Measurements from ENCODE around the gene XAGE1B. TPM values are rescaled to one million over a fixed set of nuclear protein-coding genes. Genes with fewer than 3 reads are reported as not detected.
A peak's percentile ranks its signal among the peaks of the same experiment; 100 is the strongest.
"Not testable (repeated sequence)": the region's sequence is repeated elsewhere in the genome, so short reads cannot be mapped to it uniquely, and the experiment has no call there.

XAGE1B gene
- polyA plus RNA-seq (2014; cell fraction: cytosol; rRNA removed), result 1.8 and 2.3 TPM in 2 replicates
- polyA plus RNA-seq (2014; cell fraction: nucleus; rRNA removed), result 1.1 TPM in 1 of 2 replicates, not detected in the other

- not testable (repeated sequence) for DNase-seq (ENCODE audit: low spot score)
These were observed at the start of gene XAGE1B for GRCh38 chrX:52516987-52517325. TSS of gene XAGE1B (minus strand) at chrX:52517063. CDS start at chrX:52515527, 1,536 bp downstream.

GRCh38 chrX:52563105-52563504, 46.2 kb upstream of the XAGE1B start:
- DNase-seq (ENCODE audit: low spot score), result no peak

DNA sequence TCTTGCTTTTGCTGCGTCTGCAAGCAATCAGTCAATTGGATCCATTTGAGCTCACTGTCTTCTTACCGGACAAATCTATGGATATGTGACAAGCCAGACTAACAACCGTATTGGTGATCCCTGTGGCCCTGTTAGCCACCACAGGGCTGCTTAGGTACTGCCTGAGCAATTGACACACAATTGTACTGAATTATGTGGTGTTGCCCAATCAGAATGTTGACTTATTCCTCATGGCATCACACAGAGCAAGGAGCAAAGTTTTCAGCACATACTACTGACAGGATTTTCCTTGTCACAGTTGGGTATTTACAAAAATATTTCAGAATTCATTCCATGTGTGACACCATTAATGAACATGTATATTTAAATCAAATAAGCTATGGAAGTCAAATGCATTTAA, 41.3 kb upstream of the XAGE1B start:
- DNase-seq (ENCODE audit: low spot score), result no peak

DNA sequence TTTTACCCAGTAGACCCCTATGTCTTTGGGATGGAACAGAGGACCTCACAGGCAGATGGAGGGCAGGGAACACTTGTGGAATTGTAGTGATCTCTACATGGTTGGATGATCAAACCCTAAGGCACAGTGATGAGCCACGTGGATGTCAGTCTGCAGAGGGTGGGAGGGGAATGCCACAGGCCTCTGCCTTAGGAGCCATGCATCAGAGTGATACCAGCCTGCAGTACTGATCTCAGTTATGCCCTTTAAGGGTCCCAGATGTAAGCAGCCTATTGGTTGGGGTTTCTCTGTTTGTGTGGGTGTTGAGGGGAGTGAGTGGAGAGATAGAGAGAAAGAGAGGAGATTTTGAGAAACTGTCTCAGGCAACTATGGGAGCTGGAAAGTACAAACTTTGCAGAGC, 39.9 kb upstream of the XAGE1B start:
- no peak for DNase-seq (ENCODE audit: low spot score)

- DNase-seq (ENCODE audit: low spot score), result no peak
These were observed 37.3 kb upstream of the XAGE1B start for GRCh38 chrX:52553995-52554642.

- peak; percentile 5 for DNase-seq (ENCODE audit: low spot score)
These were observed 31.9 kb upstream of the XAGE1B start for GRCh38 chrX:52548769-52549168.

GRCh38 chrX:52544147-52544840, 27.4 kb upstream of the XAGE1B start:
- no peak for DNase-seq (ENCODE audit: low spot score)

DNA sequence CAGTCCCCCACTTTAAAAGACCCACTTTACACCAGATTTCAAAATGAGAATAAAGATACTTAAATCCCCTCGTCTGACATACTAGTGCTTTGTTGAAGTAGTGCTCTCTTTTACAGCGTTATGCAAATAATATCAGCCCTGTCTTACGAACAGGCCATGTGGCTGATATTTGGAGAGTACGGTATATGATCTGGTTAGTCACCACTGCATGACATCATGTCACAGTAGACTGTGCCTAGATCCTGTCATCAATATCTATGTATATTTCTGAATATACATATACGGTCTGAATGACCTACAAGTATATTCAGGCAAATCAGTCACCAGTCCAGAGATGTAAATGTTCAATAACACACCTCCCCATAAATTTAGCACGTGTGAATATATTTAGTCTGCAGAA, 25.4 kb upstream of the XAGE1B start:
- DNase-seq (ENCODE audit: low spot score), result no peak

GRCh38 chrX:52541051-52541450, 24.2 kb upstream of the XAGE1B start:
- DNase-seq (ENCODE audit: low spot score), result not testable (repeated sequence)

- DNase-seq (ENCODE audit: low spot score), result not testable (repeated sequence)
These were observed 515 bp downstream of the XAGE1B start for GRCh38 chrX:52516110-52516986.

- DNase-seq (ENCODE audit: low spot score), result not testable (repeated sequence)
These were observed 5.7 kb downstream of the XAGE1B start for GRCh38 chrX:52511126-52511525.

DNA sequence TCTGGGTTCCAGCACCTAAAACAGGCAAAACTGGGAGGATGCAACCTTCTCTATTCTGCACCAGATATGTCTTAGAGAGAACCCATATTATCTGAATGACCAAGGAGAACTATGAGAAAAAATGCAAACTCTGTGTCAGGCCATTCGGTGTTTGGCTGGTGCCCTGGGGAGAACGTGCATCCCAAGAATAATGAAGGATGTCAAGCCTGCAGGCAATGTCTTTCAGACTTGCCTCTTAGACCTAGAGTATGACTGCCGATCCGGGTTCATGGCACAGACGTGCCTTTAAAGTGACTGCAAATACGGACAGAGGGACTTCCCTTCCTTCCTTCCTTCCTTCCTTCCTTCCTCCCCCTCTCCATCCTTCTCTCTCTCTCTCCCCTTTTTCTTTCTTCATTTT, 6.9 kb downstream of the XAGE1B start:
- DNase-seq (ENCODE audit: low spot score), result no peak

DNA sequence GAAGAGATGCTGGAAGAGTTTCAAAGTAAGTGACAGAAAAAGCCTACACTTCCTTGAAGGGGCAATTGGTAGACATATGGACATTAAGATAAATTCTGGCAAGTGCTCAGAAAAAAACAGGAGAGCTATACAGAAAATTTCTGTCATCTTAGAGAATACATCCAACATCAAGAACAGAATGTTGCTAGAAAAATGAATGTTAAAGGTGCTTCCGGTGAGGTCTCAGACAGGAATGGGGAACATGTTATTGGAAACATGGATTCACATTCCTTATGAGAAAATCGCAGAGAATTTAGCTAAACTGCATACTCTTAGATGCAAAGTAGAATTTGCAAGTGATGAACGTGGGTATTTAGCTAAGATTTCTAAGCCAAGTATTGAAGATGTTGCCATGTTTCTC, 9.5 kb downstream of the XAGE1B start:
- DNase-seq (ENCODE audit: low spot score), result no peak

- no peak for DNase-seq (ENCODE audit: low spot score)
These were observed 12.3 kb downstream of the XAGE1B start for GRCh38 chrX:52504551-52504950.

GRCh38 chrX:52501362-52501761, 15.5 kb downstream of the XAGE1B start:
- not testable (repeated sequence) for DNase-seq (ENCODE audit: low spot score)

DNA sequence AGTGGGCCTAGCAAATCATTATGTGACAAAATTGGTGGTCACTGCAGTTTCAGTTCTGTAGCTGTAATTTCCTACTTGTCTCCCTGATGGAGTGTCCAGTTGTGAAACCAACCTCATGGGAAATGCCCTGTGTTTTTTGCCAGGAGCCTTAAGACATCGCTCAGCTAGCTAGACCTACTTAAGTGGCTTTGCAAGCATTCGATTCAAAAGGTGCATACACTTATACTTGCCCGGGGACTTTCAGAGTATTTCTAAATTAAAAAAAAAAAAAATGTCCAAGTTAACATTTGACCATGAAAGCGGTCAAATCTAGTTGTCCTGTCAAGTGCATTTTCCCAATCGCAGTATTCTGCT, 20.5 kb downstream of the XAGE1B start:
- not testable (repeated sequence) for DNase-seq (ENCODE audit: low spot score)

DNA sequence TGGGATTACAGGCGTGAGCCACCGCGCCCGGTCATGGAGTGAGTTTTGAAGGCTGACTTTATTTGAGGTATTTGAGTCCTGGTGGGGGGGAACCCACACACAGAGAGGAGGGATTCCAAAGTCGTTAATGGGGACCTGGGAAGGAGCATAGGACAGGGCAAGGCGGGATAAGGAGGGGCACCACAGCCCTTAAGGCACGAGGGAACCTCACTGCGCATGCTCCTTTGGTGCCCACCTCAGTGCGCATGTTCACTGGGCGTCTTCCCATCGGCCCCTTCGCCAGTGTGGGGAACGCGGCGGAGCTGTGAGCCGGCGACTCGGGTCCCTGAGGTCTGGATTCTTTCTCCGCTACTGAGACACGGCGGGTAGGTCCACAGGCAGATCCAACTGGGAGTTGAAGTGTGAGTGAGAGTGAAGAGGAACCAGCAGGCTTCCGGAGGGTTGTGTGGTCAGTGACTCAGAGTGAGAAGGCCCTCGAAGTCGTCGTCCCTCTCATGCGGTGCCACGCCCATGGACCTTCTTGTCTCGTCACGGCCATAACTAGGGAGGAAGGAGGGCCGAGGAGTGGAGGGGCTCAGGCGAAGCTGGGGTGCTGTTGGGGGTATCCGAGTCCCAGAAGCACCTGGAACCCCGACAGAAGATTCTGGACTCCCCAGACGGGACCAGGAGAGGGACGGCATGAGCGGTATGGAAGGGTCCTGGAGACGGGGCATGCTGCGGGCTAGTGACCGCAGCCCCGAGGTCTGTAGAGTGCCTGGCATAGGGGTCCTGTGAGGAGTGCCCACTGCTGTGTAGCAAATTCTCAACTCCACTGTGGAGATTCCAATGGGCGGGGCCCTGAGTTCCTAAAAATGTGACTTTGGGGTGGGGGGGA, 21.1 kb downstream of the XAGE1B start, which contains the start of gene XAGE1A:
TSS of gene XAGE1A (plus strand) at position 264 of the 874 bp plus-strand sequence. CDS start 1,554 bp downstream, outside the sequence.
- not testable (repeated sequence) for DNase-seq (ENCODE audit: low spot score)

GRCh38 chrX:52471301-52471700, 45.6 kb downstream of the XAGE1B start:
- not testable (repeated sequence) for DNase-seq (ENCODE audit: low spot score)
